AML-193 (cell line): ENCODE results near the gene CDK9.
"Not testable (repeated sequence)": the region's sequence is repeated elsewhere in the genome, so short reads cannot be mapped to it uniquely, and the experiment has no call there.

Experiments used
- DNase-seq, 2 experiments: peaks; one replicate each; lab custom pipeline; 2025; lab: John Stamatoyannopoulos, UW

The CDK9 gene

DNA sequence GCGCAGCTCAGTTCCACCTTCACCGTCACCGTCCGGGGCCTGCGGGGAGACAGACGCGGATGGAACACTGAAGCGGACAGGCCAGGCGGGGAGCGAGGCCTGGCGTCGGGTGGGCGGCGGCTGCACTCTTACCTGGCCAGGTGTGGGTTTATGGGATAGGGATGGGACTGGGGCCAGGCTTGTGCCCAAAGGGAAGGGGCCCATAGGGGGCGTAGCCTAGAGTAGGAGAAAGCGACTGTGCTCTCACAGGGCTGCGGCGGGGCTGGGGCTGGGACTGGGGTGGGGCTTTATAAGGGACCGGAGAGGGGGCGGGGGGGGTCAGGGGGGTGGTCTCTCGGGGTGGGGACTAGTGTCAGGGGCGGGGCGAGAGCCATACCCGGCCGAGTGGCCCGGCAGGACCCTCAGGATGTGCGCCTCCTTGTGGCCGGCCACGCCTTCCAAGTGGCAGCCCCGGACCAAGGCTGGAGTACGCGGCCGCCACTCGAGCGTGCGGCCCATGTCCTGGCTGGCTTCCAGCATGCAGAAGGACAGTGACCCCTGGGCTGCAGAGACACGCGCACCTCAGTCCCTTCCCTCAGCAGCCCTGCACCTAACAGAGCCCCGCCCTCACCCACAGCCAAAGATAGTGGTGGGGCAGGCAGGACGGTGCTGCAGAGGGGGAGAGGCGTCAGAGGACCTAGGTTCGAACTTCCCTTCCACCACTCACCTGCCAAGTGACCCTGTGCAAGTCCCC is 39.7 kb downstream of the CDK9 start:
- no peak for DNase-seq

DNA sequence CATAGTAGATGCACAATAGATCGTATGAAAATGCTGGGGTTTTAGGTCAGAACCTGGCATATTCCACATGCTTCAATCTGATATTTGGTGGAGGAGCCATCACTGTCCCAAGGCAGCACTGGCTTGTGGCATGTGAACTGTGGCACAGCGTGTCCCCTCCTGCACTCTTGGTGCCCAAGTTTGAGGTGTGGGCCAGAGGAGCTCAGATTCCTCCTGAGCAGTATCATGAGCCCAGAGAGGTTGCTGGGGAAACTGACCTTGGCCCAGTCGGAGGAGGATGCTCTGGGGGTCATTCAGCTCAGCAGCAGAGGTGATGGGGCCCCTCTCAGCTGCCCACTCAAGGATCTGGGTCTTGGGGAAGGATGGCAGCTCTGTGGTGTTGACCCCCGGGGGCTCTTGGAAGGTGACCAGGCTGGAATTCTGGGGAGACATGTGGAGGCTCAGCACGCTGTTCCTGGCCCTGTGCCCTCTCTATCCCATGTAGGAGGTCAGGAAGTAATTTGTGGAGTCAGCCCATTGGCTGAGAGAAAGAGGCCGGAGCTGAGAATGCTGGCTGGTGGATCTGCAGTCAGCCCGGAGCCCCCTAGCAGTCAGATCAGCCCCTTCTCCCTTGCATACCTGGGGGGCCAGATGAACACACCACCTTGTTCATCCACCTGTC is 40.5 kb downstream of the CDK9 start:
- DNase-seq = no peak

DNA sequence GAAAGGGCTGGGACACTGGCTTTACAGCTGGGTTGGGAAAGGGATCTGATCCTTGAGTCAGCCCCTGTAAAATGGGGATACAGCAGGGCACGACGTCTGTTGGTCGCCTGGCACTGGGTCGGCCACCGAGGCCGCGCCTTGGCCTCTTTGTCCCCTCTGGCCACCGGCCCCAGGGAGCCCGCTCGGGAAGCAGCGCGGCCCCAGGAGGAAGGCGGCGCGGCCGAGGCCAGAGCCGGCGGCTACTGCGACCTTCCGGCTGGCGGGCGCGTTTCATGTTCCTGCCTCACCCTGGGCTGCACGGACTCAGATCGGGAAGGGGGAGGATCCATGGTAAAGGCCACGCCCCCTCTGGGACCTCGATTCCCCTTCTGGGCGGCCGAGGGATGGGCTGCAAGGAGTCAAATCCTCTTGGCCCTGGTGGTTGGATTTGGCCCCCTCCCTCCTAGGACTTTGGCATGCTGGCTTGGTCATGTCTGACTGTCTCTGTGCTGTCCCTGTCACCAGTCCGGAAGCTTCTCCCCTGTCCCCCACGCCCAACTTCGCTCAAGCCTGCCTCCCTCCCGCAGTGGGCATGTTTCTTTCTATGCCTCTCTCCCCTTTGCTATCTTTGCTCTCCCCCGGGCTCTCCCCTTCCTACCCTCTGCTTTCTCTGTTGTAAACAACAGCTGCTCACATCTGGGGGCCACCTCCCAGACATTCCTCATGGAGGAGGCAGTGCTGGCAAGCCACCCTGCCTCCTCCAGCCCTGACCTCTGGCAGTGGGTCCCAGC is 42.6 kb downstream of the CDK9 start:
- no peak for DNase-seq

DNA sequence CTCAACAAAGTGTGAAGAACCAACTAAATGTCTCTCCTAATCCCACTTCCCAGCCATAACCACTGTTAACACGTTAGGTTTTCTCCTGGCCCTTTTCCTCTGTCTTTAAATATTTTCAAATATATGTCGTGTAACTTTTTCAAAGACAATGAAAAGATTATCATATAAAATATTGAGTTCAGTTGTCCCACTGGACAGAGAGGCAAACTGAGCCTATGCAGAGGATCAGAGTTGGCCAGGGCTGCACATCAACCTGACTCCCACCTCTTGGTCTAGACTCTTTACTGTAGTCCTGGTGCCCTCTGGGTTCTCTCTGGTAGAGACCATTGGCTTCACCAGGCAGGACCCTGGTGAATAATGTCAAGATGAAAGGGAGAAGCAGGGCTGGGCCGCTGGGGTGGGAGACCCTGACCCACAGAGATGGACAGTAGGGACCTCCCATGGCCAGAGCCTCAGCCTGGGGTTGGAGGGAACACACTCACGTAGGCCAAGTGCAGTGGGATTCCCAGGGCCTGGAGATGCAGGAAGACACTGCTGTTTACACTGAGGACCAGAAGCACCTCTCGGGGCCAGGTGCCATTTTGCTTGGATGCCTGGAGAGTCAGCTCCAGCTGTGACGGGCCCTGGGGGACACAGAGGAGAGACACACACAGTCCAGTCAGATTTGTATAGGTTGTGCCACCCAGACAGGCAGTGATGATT is 43.5 kb downstream of the CDK9 start:
- no peak for DNase-seq

DNA sequence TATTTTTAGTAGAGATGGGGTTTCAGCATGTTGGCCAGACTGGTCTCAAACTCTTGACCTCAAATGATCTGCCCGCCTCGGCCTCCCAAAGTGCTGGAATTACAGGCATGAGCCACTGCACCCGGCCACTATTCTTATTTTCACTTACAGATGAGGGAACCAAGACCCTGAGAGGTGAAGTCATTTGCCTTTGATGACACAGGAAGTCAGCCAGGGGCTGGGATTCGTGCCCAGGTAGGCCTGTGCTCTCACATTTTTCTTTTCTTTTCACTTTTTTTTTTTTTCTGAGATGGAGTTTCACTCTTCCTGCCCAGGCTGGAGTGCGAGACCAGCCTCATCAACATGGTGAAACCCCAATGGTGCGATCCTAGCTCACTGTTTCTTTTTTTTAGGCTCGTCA is 46.4 kb downstream of the CDK9 start:
- no peak for DNase-seq

DNA sequence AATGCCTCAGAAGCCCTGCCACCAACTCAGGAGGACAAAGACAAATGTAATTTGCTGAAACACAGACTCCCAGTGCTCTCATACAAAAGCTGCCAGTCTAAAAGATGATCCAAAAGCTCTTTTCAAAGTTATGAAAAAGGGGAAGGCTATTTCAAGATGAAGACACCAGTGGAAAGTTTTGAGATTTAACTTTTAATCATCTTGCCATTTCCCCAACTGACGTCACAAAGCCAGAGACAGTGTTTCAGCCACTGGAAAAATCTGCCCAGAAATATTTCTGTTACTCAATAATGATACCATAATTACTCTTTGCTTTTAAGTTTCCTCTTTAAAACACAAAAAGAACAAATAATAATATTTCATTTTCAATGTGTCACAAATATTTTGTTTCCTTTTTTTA is 47.7 kb downstream of the CDK9 start:
- DNase-seq = no peak

DNA sequence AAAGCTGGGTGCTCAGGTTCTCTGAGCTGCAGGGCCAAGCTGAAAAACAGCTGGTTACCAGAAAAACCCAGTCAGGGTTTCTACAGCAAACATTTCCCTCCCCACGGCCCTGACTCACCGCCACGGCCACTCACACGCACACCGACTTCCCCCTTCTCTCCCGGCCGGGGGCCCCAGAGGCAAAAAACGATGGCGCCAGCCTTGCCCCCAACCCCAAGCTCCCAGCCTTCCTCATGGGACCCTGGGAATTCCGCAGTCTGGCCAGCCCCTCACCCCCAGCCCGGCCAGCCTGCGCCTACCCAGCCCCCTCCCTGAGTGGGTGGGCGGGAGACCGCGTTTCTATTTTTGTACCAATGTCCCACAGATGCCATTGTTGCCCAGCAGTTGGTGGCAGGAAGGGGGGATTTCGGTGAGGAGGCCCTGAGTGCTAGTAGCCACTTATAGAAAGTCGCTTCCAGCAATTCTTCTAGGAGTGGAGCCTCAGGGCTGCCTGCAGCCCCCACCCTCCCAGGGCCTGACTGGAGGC is 50.2 kb downstream of the CDK9 start:
- peak in 1 of 2 experiments; percentile 8 for DNase-seq

DNA sequence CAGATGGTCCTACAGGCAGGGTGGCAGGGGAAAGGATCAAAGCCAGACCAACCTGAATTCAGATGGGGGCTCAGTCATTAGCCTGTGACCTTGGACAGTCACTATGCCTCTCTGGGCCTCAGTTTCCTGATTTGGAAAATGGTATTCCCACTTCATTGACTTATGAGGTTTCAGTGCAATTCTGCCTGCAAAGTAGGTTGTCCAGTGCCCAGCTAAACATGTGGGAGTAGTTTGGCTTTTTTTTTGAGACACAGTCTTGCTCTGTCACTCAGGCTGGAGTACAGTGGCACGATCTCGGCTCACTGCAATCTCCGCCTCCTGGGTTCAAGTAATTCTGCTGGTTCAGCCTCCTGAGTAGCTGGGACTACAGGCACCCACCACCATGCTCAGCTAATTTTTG is 50.7 kb downstream of the CDK9 start:
- not testable (repeated sequence) for DNase-seq

DNA sequence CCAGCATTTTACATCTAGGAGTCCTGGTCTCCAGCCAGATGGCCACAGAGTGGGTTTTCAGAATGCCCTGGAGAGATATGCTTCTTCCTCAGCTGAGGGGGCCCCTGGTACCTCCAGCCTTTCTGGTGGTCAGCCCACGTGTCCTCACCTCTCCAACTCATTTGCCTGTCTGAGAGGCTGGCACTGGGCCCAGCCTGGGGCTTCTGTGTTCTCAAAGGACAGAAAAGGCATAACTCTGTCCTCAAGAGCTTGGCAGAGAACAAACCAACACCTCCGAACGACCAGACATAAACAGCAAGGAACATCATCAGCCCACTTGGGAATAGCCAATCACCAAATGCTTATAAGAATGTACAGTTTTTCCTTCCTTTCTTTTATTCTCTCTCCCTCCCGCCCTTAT is 51.5 kb downstream of the CDK9 start:
- no peak for DNase-seq

DNA sequence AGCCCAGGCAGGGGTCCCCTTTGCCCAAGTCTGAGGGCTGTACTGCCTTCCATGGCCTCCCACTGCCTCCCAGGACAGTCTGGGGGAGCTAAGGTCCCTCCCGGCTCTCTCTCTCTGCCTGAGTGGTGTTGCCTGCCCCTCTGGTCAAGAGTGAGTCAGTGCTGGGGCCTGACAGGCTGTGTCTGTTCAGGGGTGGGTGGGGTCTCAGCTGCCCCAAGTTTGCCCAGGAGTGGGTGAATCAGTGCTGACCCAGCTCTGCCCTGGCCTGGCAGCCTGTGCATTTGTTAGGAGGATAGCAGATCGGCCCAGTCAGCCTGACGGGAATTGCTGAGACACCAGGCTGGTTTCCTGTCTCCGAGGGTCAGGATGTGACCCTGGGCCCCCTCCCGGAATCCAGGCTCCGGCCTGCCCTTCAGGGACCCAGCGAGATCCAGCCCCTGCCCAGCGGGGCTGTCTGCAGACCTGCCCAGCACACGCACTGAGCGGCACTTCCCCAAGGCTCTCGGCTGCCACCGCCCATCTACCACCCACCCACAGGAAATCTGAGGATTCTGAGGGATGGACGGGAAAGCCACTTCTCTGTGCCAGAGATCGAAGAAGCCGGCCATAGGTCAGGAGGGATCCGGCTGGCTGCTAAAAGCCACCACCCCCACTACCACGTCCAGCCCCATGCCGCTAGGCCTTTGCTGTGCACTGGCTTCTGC is 52.7 kb downstream of the CDK9 start:
- DNase-seq = no peak
